Fibroblast of the conjunctiva (primary cell): ENCODE results near the gene IGSF22.

ENCODE experiments used
- DNase-seq: peaks from one replicate; pipeline ENCODE4 v3.0.0-alpha.2; 2010; ENCODE audit warnings: low read depth

Gene IGSF22

DNA sequence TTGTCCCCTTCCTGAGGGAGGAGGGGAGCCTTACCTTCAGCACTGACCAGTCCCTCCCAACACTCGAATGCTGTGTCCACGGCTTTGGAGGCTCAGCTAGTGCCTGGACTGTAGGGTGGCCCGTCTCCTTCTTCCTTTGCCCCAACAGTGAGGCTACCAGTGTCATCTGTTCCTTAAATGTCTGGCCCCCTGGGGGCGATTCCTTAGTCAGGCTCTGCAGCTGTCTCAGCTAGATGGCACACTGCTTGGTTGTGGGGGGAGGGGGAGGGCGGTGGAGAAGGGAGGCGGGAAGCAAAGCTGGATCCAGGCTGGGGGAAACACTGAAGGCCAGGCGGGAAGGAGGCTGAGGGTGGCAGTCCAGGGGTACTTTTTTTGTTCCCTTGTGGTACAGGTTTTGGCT is at the start of gene IGSF22:
Gene IGSF22 (minus strand): TSS at position 149 of the 400 bp plus-strand sequence. CDS start 1,952 bp downstream, outside the sequence.
- no peak for DNase-seq

DNA sequence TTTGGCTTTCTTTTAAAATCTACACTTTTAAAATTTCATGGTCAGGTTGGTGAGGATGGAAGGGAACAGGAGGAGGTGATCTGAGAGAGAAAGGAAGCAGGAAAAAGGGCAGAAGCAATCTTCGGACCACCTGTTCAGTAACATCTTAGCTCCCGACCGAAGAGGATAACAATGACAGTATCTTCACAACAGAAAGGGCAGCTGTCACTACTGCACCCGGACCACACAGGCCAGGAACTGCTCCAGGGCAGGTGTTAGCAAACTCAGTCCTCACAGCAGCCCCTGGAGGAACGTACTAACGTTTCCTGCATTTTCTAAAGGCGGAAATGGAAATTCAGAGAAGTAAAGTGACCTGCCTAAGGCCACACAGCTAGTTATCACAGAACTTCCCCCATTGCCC is 48.8 kb upstream of the IGSF22 start:
- DNase-seq, result no peak

DNA sequence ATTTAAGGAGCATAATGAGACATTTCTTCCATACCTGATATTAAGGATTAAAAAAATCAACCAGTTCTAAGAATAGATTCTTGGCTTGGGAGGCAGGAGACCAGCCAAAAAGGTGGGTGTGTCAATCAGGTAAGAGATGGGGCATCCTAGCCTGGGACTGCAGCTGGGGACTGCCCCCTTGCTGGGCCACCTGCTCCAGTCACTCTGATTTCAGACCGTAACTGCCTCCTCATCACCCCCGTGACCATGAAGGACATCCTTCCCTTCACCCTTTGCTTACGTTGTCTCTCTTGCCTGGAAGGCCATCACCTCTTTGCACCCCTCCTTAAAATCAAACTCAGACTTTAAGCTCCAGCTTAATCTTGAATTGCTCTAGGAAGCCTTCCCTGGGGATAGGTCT is 47.7 kb upstream of the IGSF22 start:
- no peak for DNase-seq

DNA sequence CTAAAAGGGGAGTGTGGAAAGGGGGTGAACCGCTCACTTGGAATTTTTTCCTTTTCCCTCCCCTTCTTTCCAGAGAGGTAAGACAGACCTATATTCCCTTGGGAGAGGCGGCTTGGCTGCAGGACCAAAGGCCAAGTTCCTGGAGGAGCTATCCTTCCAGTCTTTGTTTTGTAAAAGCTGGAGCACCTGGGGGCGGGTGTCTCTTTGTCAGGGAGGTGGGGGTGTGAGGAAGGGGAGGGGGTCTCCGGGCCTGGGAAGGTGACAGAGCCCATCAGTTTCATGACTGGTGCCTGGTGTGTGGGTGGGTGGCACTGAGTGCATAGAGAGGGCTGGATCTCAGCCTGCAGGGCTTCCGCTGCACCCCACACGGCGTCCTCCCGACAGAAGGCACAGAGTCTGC is 47.1 kb upstream of the IGSF22 start:
- no peak for DNase-seq

DNA sequence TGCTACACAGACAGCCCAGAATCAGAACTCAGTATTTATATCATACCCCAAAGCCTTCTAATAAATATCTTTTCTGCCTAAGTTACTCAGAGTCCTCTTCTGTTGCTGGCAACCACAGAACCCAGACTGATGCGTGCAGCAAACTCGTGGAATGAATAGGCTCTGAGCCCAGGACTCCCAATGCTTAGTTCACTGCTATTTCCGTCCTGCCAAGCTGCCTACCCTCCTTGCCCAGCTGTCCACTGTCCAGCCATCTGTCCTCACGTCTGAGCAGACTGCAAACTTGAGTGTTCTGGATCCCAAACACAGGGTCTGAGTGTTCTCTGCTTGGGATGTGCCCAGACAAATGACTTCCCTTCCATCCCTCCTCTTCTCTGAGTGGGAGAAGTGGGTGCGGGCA is 46.2 kb upstream of the IGSF22 start:
- no peak for DNase-seq

DNA sequence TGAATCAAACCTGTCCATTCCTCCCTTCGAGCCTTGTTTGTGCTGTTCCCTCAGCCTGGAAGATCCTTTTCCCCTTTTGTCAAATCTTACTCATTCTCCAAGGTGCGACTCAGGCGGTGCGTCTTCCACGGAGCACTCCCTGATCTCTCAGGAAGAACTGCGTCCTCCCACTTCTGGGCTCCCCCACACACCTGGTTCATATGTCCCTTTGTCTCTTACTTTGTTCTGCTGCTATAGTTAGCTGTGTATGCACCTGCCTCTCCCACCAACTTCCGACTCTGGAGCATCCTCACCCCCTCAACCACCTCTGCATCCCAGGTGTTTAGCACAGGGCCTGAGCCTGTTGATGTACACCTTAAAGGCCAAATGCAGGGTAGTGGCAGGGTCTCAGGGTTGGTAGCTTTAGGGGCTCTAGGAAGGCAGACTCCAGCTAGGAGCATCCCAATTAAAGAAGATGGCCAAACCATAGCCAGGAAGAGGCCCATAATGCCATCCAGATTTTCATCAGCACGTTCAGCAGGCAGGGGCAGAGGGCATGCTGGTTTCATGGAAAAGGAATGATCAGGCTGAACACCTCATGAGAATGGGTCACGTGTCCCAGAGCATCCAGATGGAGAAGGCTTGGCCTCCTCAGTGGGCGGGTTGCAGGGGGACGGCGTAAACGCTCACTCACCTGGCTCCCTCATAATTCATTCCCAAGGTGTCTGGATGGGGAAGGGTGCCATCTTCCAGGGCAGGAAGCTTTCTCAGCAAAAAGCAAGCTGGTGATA is 45.5 kb upstream of the IGSF22 start:
- DNase-seq, result no peak

DNA sequence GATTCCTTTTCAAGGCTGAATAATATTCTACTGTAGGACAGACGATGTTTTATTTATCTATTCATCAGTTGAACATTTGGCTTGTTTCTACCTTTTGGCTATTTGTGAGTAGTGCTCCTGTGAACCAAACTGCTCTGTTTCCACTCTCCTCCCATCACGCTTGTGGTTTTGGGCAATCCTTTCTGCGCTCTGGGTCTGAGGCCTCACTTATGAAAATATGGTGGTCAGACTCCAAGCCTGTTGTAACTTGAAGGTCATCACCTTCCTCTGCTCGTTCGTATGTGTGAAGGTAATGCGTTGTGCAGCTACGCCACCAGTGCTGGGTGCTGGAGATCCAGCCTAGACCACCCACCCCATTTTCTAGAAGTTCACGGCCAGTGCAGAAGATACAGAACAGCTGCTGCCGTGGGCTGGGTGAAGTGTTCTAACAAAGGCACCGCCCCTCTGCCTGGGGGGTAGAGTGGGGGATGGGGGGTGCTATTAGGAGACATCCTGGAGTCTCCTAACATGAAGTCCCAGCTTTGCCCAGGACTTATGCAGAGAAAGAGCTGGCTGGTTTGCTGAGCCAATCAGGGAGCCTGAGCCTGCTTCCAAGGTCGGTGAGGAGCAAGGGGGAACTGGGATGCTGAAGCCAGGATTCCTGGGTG is 44.6 kb upstream of the IGSF22 start:
- DNase-seq, result no peak

DNA sequence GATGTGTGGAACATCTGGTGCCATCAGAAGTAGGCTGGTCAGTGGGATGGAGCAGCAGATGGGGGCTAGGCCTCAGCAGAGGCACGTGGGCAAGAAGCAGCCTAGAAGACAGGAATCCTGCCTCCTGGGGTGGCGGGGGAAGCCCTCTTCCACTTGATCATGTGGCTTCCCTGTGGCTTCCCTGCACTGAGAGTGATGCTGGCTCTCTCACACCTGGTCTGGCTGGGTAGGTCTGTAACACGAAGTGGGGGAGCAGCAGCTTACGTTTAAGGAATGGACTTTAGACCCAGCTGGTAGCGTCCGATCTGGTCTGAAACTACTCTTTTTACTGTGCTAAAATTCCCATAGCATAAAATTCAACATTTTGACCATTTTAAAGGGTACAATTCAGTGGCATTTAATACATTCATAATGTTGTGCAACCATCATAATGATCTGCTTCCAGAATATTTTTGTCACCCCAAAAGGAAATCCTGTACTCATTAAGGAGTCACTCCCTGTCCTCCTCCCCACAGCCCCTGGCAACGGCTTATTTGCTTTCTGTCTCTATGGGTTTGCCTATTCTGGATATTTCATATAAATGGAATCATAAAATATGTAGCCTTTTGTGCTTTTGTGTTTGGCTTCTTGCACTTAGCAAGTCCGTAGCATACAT is 43.9 kb upstream of the IGSF22 start:
- DNase-seq, result no peak

DNA sequence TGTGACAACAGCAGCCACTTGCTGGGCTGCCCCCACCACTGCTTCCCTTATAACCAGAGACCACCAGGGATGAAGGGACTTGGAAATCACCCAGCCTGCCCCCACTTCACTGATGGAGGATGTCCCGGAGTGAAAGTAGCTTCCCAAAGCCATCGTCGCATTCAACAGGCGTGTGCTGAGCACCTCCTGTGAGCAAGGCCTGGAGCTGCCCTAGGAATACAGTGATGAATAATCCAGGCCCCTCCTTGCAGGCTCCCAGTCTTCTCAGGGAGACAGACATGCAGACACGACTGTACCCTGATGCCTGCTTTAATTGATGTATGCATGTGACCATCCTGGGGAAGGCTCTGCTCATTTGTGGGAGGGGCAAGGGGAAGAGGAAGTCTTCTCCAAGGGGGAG is 43.0 kb upstream of the IGSF22 start:
- DNase-seq, result no peak

DNA sequence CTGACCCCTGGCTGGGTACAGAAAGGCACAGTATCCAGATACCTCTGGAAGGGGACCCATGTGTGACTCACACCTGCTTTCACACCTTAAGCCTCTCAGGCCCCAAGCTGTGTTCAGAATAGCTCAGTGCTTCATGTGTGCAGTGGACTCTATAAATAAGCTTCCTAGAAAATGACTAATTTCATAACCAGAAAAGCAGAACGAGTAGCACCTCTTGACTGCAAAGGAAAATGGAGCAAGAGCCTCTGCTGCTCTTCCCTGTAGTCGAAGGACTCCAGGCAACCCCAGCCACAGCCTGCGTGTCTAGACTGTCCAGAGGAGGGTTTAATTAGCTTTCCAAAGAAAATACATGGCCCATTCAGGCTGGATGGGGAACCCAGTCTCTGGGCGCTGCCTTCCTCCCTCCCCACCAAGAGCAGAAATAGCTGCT is 42.5 kb upstream of the IGSF22 start:
- no peak for DNase-seq

DNA sequence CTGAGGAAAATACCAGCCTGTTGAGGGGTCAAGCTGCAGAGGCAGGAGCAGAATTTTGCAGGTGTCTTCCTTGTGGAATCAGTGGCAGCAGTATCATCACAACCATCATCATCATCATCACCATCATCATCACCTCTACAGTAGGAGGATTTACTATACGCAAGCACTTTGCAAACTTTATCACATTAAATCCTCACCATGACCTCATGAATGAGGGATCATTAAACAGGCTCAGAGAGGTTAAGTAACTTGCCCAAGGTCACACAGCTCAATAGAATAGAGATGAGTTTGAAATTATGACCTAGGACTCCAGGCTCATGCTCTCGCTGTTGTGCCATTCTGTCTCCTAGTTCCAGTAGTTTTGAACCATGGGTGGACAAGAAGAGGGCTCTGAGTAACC is 40.0 kb upstream of the IGSF22 start:
- DNase-seq, result no peak

DNA sequence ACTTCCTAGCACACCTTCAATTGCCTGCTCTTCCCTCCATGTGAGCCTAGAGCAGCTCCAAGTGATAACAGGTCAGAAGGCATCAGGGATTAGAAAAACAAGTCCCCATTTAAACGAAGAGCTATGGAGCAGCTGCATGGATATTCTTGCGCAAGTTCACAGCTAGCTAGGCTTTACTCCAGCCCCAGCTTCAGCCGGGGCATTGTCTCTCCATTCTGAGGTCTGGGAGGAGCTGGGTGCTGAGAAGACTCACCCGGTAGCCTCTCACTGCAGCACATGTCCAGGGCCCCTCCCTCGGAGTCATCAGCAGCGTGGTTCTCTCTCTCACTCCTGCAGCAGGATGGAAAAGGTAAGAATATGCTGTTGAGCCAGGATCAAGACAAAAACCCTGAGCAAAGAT is 39.6 kb upstream of the IGSF22 start:
- no peak for DNase-seq

DNA sequence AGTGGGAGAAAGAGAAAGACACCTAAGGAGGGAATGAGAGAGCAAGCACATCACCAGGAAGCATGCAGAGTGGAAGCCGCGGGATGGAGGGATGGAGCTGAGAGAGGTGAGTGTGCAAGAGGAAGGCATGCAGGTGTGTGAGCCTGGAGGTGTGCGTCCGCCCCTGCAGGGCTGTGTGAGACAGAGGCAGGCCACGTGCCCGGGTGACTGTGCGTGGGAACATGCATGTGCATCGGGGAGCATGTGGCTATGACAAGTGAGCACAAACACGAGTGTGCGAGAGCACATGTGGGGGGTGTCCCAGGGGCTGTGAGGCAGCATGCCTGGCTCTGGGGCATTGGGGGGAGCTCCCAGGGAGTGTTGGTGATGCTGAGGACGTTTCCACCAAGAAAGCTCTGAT is 35.8 kb upstream of the IGSF22 start:
- no peak for DNase-seq

DNA sequence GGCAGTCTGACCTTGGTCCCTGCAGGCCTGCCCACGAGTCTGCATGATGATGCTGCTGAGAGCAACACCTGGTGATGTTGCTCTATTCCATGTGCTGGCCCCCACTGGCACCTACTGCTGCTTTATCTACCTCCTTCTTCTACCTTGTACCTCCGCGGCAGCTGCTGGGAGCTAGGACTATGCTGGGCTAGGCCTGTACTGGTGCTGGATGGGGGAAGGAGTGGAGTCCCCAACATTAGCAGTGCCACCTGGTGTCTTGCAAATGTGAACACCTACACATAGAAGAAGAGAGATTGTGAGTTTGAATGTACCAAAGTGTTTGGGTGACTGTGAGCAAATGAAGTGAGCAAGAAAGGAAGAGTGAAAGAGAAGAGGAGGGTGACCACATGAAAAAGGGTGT is 35.2 kb upstream of the IGSF22 start:
- no peak for DNase-seq

DNA sequence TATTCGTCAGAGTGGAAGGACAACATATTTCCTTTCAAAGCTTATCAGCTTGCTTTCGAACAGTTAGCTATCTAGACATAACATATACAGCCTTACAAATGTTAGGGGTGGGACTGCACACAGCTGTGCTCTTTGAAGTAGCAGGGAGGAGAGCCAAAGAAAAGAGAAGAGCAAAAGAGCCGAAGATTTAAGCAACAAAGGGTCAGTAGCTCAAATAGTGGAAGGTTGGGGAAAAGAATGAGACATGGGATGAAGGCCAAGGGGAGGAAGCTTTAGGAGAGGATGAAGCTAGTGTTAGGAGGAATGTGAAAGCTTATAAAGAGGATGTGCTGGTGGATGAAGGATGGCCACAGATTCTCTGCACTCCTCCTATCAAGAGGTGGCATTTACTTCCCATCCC is 31.8 kb upstream of the IGSF22 start:
- no peak for DNase-seq

DNA sequence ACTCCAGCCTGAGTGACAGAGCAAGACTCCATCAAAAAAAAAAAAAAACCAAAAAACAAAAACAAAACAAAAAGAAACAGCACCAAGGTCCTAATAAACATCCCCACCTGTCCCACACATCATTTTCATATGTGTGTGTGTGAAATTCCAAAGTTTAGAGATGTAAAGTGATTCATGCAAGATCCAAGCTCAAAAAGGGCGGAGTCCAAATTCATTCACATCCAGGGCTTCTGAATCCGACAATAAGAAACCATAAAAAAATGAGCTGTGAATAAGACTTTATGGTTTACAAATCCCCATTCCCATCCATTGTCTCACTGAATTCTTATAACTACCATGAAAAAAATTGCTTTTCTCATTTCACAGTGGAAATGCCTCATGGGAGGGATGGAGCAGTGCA is 30.9 kb upstream of the IGSF22 start:
- DNase-seq, result no peak

DNA sequence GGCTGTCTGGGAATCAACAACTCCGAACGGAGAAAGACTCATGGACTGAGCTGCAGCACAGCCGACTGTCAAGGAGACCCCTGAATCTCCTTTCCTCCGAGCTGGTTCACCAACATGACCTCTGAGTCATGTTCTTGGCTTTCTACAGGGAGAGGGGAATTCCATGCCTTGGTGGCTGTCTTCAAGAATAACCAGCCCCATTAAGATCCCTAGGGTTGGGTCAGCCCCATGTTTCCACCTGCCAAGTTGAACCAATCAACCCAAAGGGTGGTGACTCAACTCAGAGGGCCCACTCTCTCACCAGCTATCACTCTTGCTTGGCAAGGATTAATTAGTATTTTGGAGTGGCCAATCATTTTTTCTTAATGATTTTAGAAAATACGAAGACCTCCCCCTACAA is 28.3 kb upstream of the IGSF22 start:
- DNase-seq, result no peak

DNA sequence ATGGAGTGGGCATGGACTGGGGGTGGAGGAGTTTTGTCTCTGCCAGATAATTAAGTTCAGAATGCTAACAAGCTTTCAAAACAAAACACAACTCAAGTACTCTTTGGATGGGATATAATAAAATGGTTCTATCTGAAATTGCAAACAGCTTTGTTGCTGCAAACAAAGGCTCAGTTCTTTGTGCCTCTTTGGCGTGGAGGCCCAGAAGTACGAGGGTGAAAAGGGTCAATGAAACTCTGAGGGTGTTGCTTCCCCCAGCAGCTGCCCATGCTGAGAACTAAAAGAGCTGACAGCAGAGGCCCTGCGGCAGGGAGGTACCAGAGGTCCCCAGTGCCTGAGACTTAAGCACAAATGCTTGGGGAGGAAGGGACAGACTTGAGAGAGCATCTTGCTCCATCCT is 26.5 kb upstream of the IGSF22 start:
- DNase-seq, result no peak

DNA sequence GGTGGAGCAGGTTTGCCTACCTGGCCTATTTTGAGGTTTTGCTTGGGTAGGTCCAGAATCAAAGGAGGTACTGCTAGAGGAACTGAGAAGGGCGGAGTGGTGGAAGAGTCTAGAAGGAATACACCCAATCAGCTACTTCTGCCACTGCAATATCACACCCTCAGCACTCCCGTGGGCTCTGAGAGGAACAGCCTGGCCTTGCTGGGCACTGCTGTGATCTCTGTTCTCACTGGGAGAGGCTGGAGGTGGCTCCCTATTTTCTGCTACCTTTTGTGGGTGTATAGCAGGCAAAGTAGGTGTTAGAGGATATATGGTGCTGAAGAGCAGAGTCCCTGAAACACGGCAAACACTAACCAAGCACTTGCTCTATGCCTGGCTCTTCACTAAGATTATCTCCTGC is 25.0 kb upstream of the IGSF22 start:
- no peak for DNase-seq

DNA sequence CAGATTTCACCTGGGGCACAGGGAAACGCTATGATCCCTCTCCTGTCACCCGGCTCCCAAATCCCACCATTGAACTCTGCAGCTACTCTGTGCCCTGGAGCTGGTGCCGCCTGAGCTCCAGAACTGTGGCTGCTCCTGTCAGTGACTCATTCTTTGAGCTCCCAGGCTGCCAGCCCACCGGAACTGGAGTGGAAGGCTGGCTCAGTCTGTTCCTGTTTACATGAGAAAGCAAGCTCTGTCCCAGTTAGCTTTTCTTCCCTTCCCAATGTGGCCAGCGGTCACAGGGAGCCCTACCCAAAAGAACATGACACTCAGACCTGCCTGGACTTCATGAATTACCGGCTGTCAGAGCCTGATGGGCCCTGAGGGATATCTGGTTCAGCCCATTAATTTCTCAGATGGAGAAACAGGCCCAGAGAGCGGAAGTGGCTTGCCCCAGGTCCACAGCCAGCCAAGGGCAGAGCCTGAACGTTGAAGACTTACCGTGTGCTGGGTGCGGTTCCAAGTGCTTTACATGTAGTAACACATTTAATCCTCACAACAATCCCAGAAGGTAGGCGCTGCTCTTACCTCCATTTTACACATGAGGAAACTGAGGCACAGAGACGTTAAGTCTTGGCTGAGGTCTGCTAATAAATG is 23.8 kb upstream of the IGSF22 start:
- DNase-seq, result no peak

DNA sequence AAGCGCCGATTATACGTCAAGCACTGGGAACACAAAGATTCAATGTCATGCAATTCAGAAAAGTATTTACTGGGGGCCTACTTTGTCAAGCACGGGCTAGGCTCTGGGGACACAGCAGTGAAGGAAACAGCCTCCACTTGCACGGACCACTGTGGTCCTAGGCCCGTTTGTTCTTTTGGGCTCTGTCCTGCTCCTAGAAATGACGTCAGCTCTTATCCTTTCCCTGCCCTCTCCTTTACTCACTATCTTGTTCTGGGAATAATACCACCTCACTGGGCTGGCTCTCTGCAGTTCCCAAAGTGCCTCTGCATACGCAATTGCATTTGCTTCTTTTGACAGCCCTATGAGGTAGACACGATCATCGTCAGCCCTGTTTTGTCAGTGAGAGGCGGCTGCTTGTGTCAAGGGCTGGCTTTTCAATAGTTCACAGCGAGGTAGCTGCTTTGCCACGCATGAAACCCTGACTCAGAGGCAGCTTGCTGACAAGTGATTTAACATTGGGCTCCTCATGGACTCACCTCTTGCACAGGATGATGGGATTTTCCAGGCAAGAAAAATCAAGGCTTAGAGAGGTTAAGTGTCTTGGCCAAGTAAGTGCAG is 22.9 kb upstream of the IGSF22 start:
- no peak for DNase-seq

DNA sequence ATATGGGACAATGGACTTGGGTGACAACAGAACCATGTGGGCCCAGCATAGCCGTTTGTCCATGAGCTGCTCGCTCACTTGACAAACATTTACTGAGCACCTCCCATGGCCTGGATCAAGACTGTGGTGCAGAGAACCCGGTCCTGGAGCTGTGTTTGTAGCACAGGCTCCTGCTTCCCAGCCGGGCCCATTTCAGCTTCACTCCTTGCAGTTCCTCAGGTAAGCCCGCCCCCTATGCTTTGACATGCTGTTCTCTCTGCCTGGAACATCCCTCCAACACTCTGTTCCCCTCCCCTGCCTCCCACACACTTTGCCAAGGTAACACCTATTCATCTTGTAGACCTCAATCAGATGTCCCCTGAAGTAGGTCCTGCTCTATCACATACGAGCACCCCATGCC is 19.3 kb upstream of the IGSF22 start:
- no peak for DNase-seq
